Neural progenitor cell (in vitro differentiated cells): Measurements from ENCODE around the gene KLHDC7B. TPM values are rescaled to one million over a fixed set of nuclear protein-coding genes. Genes with fewer than 3 reads are reported as not detected.

Experiments used
- DNase-seq: peaks from one replicate; pipeline ENCODE4 v3.0.0-alpha.2; 2016; ENCODE audit warnings: low spot score
- H2AFZ ChIP-seq: fragments of 200-600 bp; sonication (generic); replicated peaks from 2 replicates; pipeline ENCODE4 v1.6.1; 2016; ENCODE audit warnings: antibody characterized with exemption
- H3F3A ChIP-seq: fragments of 200-600 bp; sonication (generic); 2 replicates; pipeline ENCODE4 v1.6.1; 2016; ENCODE audit warnings: antibody characterized with exemption, low read depth
- H3K27ac ChIP-seq: fragments of 200-600 bp; sonication (generic); 2 replicates; pipeline ENCODE4 v1.5.1; 2016; ENCODE audit warnings: mild to moderate bottlenecking
- H3K27me3 ChIP-seq: fragments of 200-600 bp; sonication (generic); 2 replicates; pipeline ENCODE4 v1.6.1; 2016; ENCODE audit warnings: mild to moderate bottlenecking, moderate library complexity
- H3K36me3 ChIP-seq: fragments of 200-600 bp; sonication (generic); 2 replicates; pipeline ENCODE4 v1.5.1; 2016
- H3K4me1 ChIP-seq: fragments of 200-600 bp; sonication (generic); 2 replicates; pipeline ENCODE4 v1.6.1; 2016; ENCODE audit warnings: mixed run types
- H3K4me2 ChIP-seq: fragments of 200-600 bp; sonication (generic); 2 replicates; pipeline ENCODE4 v1.6.1; 2016
- H3K4me3 ChIP-seq: fragments of 200-600 bp; sonication (generic); 2 replicates; pipeline ENCODE4 v1.5.1; 2016
- H3K79me2 ChIP-seq: fragments of 200-600 bp; sonication (generic); 2 replicates; pipeline ENCODE4 v1.6.1; 2016; ENCODE audit warnings: low read depth
- H3K9ac ChIP-seq: fragments of 200-600 bp; sonication (generic); 2 replicates; pipeline ENCODE4 v1.6.1; 2016
- H3K9me3 ChIP-seq: fragments of 200-600 bp; sonication (generic); 2 replicates; pipeline ENCODE4 v1.5.1; 2016; ENCODE audit warnings: low read depth
- H4K20me1 ChIP-seq: fragments of 200-600 bp; sonication (generic); 2 replicates; pipeline ENCODE4 v1.6.1; 2016; ENCODE audit warnings: low read depth
- H3K27ac Mint-ChIP-seq: 3 replicates; pipeline ENCODE4 v1.8.0; 2021; ENCODE audit warnings: mixed read lengths
- H3K27me3 Mint-ChIP-seq: 2 replicates; pipeline ENCODE4 v1.8.0; 2022; ENCODE audit warnings: low read depth, mild to moderate bottlenecking, inconsistent platforms, moderate library complexity, mixed read lengths; ENCODE audit not compliant: insufficient read depth
- H3K36me3 Mint-ChIP-seq: 3 replicates; pipeline ENCODE4 v1.8.0; 2021; ENCODE audit warnings: mixed read lengths
- H3K4me1 Mint-ChIP-seq: 3 replicates; pipeline ENCODE4 v1.8.0; 2021; ENCODE audit warnings: mixed read lengths
- H3K4me3 Mint-ChIP-seq: 3 replicates; pipeline ENCODE4 v1.8.0; 2021; ENCODE audit warnings: mild to moderate bottlenecking, moderate library complexity, mixed read lengths
- H3K9me3 Mint-ChIP-seq: 3 replicates; pipeline ENCODE4 v1.8.0; 2020; ENCODE audit warnings: mixed read lengths
- EZH2 ChIP-seq: fragments of 200-600 bp; sonication (generic); IDR thresholded peaks from 2 replicates; pipeline ENCODE4 v1.6.1; 2017; ENCODE audit warnings: antibody characterized with exemption, mild to moderate bottlenecking, moderate library complexity
- EZH2phosphoT487 ChIP-seq: fragments of 200-600 bp; sonication (generic); IDR thresholded peaks from 2 replicates; pipeline ENCODE4 v1.6.1; 2017; ENCODE audit warnings: antibody characterized with exemption
- total RNA-seq: library from RNA; depleted of rRNA; stranded (reverse); fragments of >200 nt; gene quantifications from 2 replicates; pipeline ENCODE4 v1.2.3, GENCODE V29; 2015; ENCODE audit warnings: low replicate concordance
- TF ChIP-seq, protein P1 (sequence below): fragments of 200-600 bp; sonication (generic); IDR thresholded peaks from 2 replicates; pipeline ENCODE4 v1.5.1; 2017; ENCODE audit warnings: antibody characterized with exemption, mild to moderate bottlenecking

KLHDC7B gene
- total RNA-seq, 1 donor from 2014 or later, result not detected

DNA sequence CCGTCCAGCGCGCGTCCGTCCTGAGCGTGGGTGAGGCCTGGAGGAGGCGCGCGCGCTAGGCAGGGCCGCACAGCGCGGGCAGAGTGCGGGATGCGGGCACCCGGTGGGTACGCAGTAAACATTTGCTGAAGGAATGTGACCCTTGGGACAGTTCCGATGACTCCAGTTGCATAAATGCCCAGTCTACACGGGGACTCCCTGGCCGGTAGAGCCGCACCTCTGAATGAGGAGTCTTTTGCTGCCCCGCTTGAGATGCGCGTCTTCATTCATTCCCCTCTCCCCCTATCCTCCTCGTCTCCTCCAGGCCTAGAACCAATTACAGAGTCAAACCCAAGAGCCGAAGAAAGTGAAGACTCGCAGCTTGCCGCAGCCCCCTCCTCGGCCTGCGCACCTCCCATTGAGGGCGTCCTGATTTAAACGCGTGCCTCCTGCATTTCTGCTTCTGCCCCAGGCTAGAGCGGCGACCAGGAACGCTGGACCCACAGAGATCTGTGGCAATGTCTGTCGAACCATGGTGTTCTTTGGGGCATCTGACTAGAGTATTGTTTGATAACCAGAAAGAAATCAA, 37.7 kb downstream of the KLHDC7B start:
- Histone ChIP-seq H3K9ac (peak overlapping the region; percentile 23), H3K4me1 (peaks cover 4% of the 10 kb centered on the region), H3K79me2 (peaks cover 12% of the 10 kb centered on the region), H3K4me3 (peak overlapping the region; percentile 72), H3K36me3 (no peaks in the 10 kb centered on the region), H3F3A (peaks cover 19% of the 10 kb centered on the region), H3K27ac (no peak overlapping the region), H3K4me2 (peak overlapping the region; percentile 79), H3K27me3 (no peaks in the 10 kb centered on the region), H4K20me1 (no peaks in the 10 kb centered on the region), H2AFZ (peak overlapping the region; percentile 46), H3K9me3 (no peaks in the 10 kb centered on the region)
- Mint-ChIP-seq H3K36me3 (peaks cover 5% of the 10 kb centered on the region), H3K4me3 (peak overlapping the region; percentile 94), H3K27ac (no peak overlapping the region), H3K4me1 (peaks cover 10% of the 10 kb centered on the region), H3K27me3 (peaks cover 9% of the 10 kb centered on the region), H3K9me3 (no peaks in the 10 kb centered on the region)
- DNase-seq, result no peak
- no peak for TF ChIP-seq EZH2phosphoT487
- TF ChIP-seq EZH2, result no peak
- TF ChIP-seq, protein P1, sequence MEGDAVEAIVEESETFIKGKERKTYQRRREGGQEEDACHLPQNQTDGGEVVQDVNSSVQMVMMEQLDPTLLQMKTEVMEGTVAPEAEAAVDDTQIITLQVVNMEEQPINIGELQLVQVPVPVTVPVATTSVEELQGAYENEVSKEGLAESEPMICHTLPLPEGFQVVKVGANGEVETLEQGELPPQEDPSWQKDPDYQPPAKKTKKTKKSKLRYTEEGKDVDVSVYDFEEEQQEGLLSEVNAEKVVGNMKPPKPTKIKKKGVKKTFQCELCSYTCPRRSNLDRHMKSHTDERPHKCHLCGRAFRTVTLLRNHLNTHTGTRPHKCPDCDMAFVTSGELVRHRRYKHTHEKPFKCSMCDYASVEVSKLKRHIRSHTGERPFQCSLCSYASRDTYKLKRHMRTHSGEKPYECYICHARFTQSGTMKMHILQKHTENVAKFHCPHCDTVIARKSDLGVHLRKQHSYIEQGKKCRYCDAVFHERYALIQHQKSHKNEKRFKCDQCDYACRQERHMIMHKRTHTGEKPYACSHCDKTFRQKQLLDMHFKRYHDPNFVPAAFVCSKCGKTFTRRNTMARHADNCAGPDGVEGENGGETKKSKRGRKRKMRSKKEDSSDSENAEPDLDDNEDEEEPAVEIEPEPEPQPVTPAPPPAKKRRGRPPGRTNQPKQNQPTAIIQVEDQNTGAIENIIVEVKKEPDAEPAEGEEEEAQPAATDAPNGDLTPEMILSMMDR, result no peak

DNA sequence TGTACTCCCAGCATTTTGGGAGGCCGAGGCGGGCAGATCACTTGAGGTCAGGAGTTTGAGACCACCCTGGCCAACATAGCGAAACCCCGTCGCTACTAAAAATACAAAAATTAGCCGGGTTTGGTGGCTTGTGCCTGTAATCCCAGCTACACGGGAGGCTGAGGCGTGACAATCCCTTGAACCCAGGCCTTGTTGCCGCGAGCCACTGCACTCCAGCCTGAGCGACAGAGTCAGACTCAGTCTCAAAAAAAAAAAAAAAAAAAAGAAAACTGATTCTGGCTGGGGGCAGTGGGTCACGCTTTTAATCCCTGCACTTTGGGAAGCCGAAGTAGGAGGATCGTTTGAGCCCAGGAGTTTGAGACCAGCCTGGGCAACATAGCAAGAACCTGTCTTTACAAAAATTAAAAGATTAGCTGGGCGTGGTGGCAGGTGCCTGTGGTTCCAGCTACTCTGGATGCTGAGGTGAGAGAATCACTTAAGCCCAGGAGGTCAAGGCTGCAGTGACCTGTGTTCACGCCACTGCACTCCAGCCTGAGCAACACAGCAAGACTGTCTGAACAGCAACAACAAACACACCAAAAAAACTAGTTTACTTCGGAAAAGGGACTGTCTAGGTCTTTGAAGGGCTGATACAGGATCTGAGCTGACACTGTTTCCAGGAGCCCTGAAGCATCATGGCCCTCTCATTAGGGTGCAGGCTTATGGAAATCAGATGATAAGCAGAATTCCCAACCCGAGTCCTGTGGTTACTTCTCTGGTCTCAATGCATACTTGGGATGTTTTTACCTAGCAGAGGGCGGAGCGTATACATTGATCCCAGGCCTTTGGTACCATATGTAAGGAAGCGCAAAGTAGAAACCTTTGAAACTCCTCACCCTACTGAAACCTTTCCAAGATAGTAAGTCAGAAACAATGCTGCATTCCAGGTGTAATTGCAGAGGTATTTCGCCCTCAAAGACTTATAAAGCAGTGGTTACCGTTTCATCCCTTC, 38.7 kb downstream of the KLHDC7B start:
- peak overlapping the region; percentile 79 for H3K4me2 ChIP-seq
- H4K20me1 ChIP-seq, result no peaks in the 10 kb centered on the region
- peaks cover 12% of the 10 kb centered on the region for H3K79me2 ChIP-seq
- peaks cover 19% of the 10 kb centered on the region for H3F3A ChIP-seq
- TF ChIP-seq EZH2phosphoT487 (no peak), EZH2 (no peak)
- TF ChIP-seq, protein P1, result no peak
- no peak overlapping the region for H2AFZ ChIP-seq
- DNase-seq, result no peak
- no peak overlapping the region for H3K9ac ChIP-seq
- H3K27ac ChIP-seq, result no peak overlapping the region
- H3K27ac Mint-ChIP-seq, result no peak overlapping the region
- H3K9me3 Mint-ChIP-seq, result no peaks in the 10 kb centered on the region
- H3K4me1 ChIP-seq, result peaks cover 4% of the 10 kb centered on the region
- H3K9me3 ChIP-seq, result no peaks in the 10 kb centered on the region
- H3K36me3 ChIP-seq, result no peaks in the 10 kb centered on the region
- peaks cover 10% of the 10 kb centered on the region for H3K4me1 Mint-ChIP-seq
- H3K4me3 Mint-ChIP-seq, result peak overlapping the region; percentile 94
- H3K27me3 Mint-ChIP-seq, result peaks cover 8% of the 10 kb centered on the region
- H3K27me3 ChIP-seq, result no peaks in the 10 kb centered on the region
- no peak overlapping the region for H3K4me3 ChIP-seq
- peaks cover 5% of the 10 kb centered on the region for H3K36me3 Mint-ChIP-seq

DNA sequence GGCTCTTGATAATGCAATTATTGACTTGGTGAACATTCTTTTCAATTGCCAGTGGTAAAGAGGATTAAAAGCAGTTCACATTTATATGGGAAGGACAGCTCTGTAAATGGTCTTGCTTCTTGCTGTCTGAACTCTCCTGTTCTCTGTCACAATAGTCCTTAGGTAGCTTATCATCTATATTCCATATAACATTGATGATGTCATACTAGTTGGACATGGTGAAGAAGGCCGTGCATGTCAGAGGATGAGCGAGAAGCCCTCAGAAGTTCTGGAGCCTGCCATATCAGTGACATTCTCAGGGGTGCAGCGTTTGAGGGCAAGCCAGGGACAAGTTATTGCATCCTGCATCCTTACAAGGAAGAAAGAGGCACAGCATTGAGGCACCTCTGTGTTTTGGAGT, 39.5 kb downstream of the KLHDC7B start:
- no peak overlapping the region for H3K27ac ChIP-seq

More for the DNA sequence above, 39.5 kb downstream of the KLHDC7B start:
- Histone ChIP-seq H3K4me3 (no peak overlapping the region), H3K27me3 (peaks cover 4% of the 10 kb centered on the region), H3K9me3 (no peaks in the 10 kb centered on the region), H3K9ac (no peak overlapping the region), H4K20me1 (no peaks in the 10 kb centered on the region), H2AFZ (no peak overlapping the region), H3K4me2 (no peak overlapping the region), H3K79me2 (peaks cover 12% of the 10 kb centered on the region), H3F3A (peaks cover 19% of the 10 kb centered on the region), H3K4me1 (peaks cover 4% of the 10 kb centered on the region), H3K36me3 (no peaks in the 10 kb centered on the region)
- Mint-ChIP-seq H3K4me1 (peaks cover 10% of the 10 kb centered on the region), H3K27me3 (peaks cover 8% of the 10 kb centered on the region), H3K4me3 (no peak overlapping the region), H3K9me3 (no peaks in the 10 kb centered on the region), H3K27ac (no peak overlapping the region), H3K36me3 (peaks cover under 1% of the 10 kb centered on the region)
- no peak for DNase-seq
- TF ChIP-seq EZH2, result no peak
- TF ChIP-seq, protein P1, result no peak
- TF ChIP-seq EZH2phosphoT487, result no peak
